ENCODE measurements around the gene MS4A5. TPM values are rescaled to one million over a fixed set of nuclear protein-coding genes. Genes with fewer than 3 reads are reported as not detected.

MS4A5 gene
- total RNA-seq, result not detected in 2 replicates

GRCh38 chr11:60429272-60429671 lies at the start of gene MS4A5:
Gene MS4A5, plus strand, starts transcription at chr11:60429572. Its CDS starts 103 bp downstream, at chr11:60429675.

GRCh38 chr11:60396382-60396781 lies 33.0 kb upstream of the MS4A5 start, which contains the start of gene MS4A14:
Gene MS4A14, plus strand, starts transcription at chr11:60396459. Its CDS starts 120 bp downstream, at chr11:60396579.

GRCh38 chr11:60455531-60456042 lies 26.2 kb downstream of the MS4A5 start, which contains the start of gene MS4A1:
Gene MS4A1, plus strand, starts transcription at chr11:60455847. Its CDS starts 6,528 bp downstream, at chr11:60462375.

GRCh38 chr11:60492488-60493009 lies 63.2 kb downstream of the MS4A5 start, which contains the start of gene MS4A12:
Gene MS4A12, plus strand, starts transcription at chr11:60492778. Its CDS starts 4,541 bp downstream, at chr11:60497319.

Other genes with a start within 250 kb of the MS4A5 start
- 0.15 TPM in 1 of 2 replicates, not detected in the other for gene MS4A6A, start 246.5 kb upstream of the MS4A5 start, total RNA-seq
- gene MS4A4E, start 186.4 kb upstream of the MS4A5 start, total RNA-seq, result not detected in 2 replicates
- under 0.01 TPM in 1 of 2 replicates, not detected in the other for gene MS4A4A, start 148.9 kb upstream of the MS4A5 start, total RNA-seq
- not detected in 2 replicates for gene MS4A6E, start 102.3 kb upstream of the MS4A5 start, total RNA-seq
- not detected in 2 replicates for gene MS4A7, start 51.0 kb upstream of the MS4A5 start, total RNA-seq
- not detected in 2 replicates for gene MS4A14, start 33.1 kb upstream of the MS4A5 start, total RNA-seq
- gene MS4A1, start 26.3 kb downstream of the MS4A5 start, total RNA-seq, result not detected in 2 replicates
- gene MS4A12, start 63.2 kb downstream of the MS4A5 start, total RNA-seq, result not detected in 2 replicates
- not detected in 2 replicates for gene MS4A13, start 85.8 kb downstream of the MS4A5 start, total RNA-seq

Data from smooth muscle cell of trachea (primary cell).